ENCODE data around the gene GIGYF2. TPM values are rescaled to one million over a fixed set of nuclear protein-coding genes. Genes with fewer than 3 reads are reported as not detected.

The GIGYF2 gene
- total and polyA plus RNA-seq, 2 of the 4 experiments (the other 2 are of a cell fraction) = 14.7 to 66.0 TPM

DNA sequence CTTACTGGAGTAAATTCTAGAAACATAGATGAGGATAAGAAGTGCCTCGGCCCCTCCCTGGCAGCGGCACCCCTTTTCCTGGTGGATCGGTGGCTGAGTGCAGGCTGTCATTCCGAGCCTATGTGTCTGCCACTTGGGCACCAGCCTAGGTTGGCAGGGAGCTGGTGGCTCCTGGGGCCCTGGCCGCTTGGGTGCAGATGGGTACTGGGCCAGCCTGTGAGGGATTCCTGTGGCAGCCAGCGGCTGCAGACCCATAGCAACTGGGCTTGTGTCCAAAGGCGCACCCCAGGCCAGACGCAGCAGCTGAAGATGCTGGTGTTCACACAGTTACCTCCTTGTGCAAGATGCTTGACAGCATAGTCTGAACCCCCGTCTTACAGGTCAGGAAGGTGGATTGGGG lies 175.7 kb downstream of the GIGYF2 start:
- dilution Hi-C loops (cut with HindIII; ENCODE audit: low sequenced_read_pairs, unreplicated experiment) = no loop called here

More for the DNA sequence above, 175.7 kb downstream of the GIGYF2 start:
- H3K27ac ChIP-seq (ENCODE audit: insufficient read depth, low read length) = no peak overlapping the region
- H3K18ac ChIP-seq (ENCODE audit: low read depth, low read length) = no peak overlapping the region
- DNase-seq = no peak
- H3K9me3 ChIP-seq (ENCODE audit: control insufficient read depth, insufficient read depth, low read length) = no peaks in the 10 kb centered on the region
- no peak overlapping the region for H2BK20ac ChIP-seq (ENCODE audit: low read depth, low read length)
- H3K56ac ChIP-seq (ENCODE audit: extremely low read depth, insufficient read depth, low read length) = no peak overlapping the region
- H2BK15ac ChIP-seq (ENCODE audit: low read depth, low read length) = no peak overlapping the region
- BruUV-seq (replicated peaks) = no TSS peak
- CTCF ChIA-PET = no interaction called here
- H3K79me1 ChIP-seq (ENCODE audit: low read depth in 1 of 2, low read length in 2 of 2) = no peaks in the 10 kb centered on the region
- H2AK9ac ChIP-seq (replicated peaks; ENCODE audit: low read depth, low read length, poor library complexity) = no peak overlapping the region
- no peak overlapping the region for H3K4me3 ChIP-seq (ENCODE audit: insufficient read depth, low read depth, low read length)
- intact Hi-C loops (cut with micrococcal nuclease) = no loop called here
- H3K27me3 ChIP-seq (ENCODE audit: control insufficient read depth, insufficient read depth, low read length) = peaks cover 18% of the 10 kb centered on the region
- no peaks in the 10 kb centered on the region for H3K9me1 ChIP-seq (ENCODE audit: insufficient read depth, low read length)
- H3K4ac ChIP-seq (ENCODE audit: low read depth, low read length) = no peak overlapping the region
- POLR2A ChIA-PET (ENCODE audit: unreplicated experiment) = no interaction called here
- H3K23ac ChIP-seq (ENCODE audit: low read depth, low read length) = no peak overlapping the region
- H4K20me1 ChIP-seq (ENCODE audit: insufficient read depth, low read length) = no peaks in the 10 kb centered on the region; the same call in 1 of the 2 replicates
- H2AK5ac ChIP-seq (ENCODE audit: low read depth, low read length) = no peak overlapping the region
- WGBS, 2 experiments (ENCODE audit: extremely low coverage in 2 of 2, insufficient read length in 1 of 2) = 88% methylated on average over 4 of the region's 9 CpGs; no CpG with 5 or more reads in 1 of the 2 experiments
- H4K5ac ChIP-seq (ENCODE audit: low read depth, low read length) = no peak overlapping the region
- H3K14ac ChIP-seq (replicated peaks; ENCODE audit: low read depth, low read length) = no peak overlapping the region
- in situ Hi-C loops (cut with MboI; ENCODE audit: low sequenced_read_pairs) = no loop called here
- TF ChIP-seq SMC3 (IDR thresholded peaks at IDR 0.05; ENCODE audit: low read depth, low read length) (no peak), POLR2A (IDR thresholded peaks at IDR 0.05; ENCODE audit: low read depth, low read length) (no peak), RAD21 (IDR thresholded peaks at IDR 0.05; ENCODE audit: low read length) (no peak), CEBPB (IDR thresholded peaks at IDR 0.05; ENCODE audit: low read depth, low read length) (no peak), CHD1 (IDR thresholded peaks at IDR 0.05; ENCODE audit: low read depth, low read length) (no peak), MXI1 (IDR thresholded peaks at IDR 0.05; ENCODE audit: borderline replicate concordance, low read depth, low read length) (no peak), MAFK (IDR thresholded peaks at IDR 0.05; ENCODE audit: low read depth, low read length) (no peak), RCOR1 (IDR thresholded peaks at IDR 0.05; ENCODE audit: insufficient replicate concordance, low read length) (no peak), FOS (IDR thresholded peaks at IDR 0.05; ENCODE audit: low read depth, low read length) (no peak), MAZ (IDR thresholded peaks at IDR 0.05; ENCODE audit: borderline replicate concordance, low read depth, low read length) (no peak), BHLHE40 (IDR thresholded peaks at IDR 0.05; ENCODE audit: low read depth, low read length) (no peak), NFE2L2 (IDR thresholded peaks at IDR 0.05; ENCODE audit: low read depth, low read length) (no peak), RFX5 (IDR thresholded peaks at IDR 0.05; ENCODE audit: low read depth, low read length) (no peak)
- TF ChIP-seq, protein P1, sequence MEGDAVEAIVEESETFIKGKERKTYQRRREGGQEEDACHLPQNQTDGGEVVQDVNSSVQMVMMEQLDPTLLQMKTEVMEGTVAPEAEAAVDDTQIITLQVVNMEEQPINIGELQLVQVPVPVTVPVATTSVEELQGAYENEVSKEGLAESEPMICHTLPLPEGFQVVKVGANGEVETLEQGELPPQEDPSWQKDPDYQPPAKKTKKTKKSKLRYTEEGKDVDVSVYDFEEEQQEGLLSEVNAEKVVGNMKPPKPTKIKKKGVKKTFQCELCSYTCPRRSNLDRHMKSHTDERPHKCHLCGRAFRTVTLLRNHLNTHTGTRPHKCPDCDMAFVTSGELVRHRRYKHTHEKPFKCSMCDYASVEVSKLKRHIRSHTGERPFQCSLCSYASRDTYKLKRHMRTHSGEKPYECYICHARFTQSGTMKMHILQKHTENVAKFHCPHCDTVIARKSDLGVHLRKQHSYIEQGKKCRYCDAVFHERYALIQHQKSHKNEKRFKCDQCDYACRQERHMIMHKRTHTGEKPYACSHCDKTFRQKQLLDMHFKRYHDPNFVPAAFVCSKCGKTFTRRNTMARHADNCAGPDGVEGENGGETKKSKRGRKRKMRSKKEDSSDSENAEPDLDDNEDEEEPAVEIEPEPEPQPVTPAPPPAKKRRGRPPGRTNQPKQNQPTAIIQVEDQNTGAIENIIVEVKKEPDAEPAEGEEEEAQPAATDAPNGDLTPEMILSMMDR (conservative IDR thresholded peaks at IDR 0.05; ENCODE audit: low read depth, low read length) = no peak
- TF ChIP-seq, protein P2, sequence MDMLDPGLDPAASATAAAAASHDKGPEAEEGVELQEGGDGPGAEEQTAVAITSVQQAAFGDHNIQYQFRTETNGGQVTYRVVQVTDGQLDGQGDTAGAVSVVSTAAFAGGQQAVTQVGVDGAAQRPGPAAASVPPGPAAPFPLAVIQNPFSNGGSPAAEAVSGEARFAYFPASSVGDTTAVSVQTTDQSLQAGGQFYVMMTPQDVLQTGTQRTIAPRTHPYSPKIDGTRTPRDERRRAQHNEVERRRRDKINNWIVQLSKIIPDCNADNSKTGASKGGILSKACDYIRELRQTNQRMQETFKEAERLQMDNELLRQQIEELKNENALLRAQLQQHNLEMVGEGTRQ (IDR thresholded peaks at IDR 0.05; ENCODE audit: low read depth, low read length) = no peak
- TF ChIP-seq, protein P3, sequence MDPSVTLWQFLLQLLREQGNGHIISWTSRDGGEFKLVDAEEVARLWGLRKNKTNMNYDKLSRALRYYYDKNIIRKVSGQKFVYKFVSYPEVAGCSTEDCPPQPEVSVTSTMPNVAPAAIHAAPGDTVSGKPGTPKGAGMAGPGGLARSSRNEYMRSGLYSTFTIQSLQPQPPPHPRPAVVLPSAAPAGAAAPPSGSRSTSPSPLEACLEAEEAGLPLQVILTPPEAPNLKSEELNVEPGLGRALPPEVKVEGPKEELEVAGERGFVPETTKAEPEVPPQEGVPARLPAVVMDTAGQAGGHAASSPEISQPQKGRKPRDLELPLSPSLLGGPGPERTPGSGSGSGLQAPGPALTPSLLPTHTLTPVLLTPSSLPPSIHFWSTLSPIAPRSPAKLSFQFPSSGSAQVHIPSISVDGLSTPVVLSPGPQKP (IDR thresholded peaks at IDR 0.05; ENCODE audit: borderline replicate concordance, low read depth, low read length) = no peak
- no peak for ATAC-seq (ENCODE audit: low read depth)
- H4K91ac ChIP-seq (ENCODE audit: insufficient read depth, low read depth, low read length) = no peak overlapping the region
- no peak overlapping the region for H2AFZ ChIP-seq (replicated peaks; ENCODE audit: low read length, poor library complexity)
- H3K4me1 ChIP-seq (ENCODE audit: control insufficient read depth, insufficient read depth, low read length) = peaks cover 1% of the 10 kb centered on the region; the same call in 1 of the 2 replicates
- H3K36me3 ChIP-seq (ENCODE audit: control insufficient read depth, insufficient read depth, low read length) = no peaks in the 10 kb centered on the region
- H3K9ac ChIP-seq (ENCODE audit: low read depth, low read length) = no peak overlapping the region
- no peak overlapping the region for H2BK5ac ChIP-seq (ENCODE audit: low read depth, low read length, poor library complexity, severe bottlenecking)
- no peak overlapping the region for H3K4me2 ChIP-seq (ENCODE audit: low read depth, low read length)
- no peak overlapping the region for H2BK120ac ChIP-seq (ENCODE audit: low read depth, low read length)
- H4K8ac ChIP-seq (ENCODE audit: low read depth in 2 of 2, low read length in 2 of 2) = no peak overlapping the region

Data from IMR-90 (cell line).